Stimulated activated CD8-positive, alpha-beta memory T cell treated with anti-CD3 and anti-CD28 coated beads, Interleukin-2, amount 100 ng/mL, for 48 hours (primary cell): Measurements from ENCODE around the gene C19orf85.

ENCODE experiments used
- DNase-seq, 2 donors: peaks; one replicate each; pipeline ENCODE4 v3.0.0-alpha.2; 2020; ENCODE audit warnings: low read depth in 2 of 2

C19orf85 gene

DNA sequence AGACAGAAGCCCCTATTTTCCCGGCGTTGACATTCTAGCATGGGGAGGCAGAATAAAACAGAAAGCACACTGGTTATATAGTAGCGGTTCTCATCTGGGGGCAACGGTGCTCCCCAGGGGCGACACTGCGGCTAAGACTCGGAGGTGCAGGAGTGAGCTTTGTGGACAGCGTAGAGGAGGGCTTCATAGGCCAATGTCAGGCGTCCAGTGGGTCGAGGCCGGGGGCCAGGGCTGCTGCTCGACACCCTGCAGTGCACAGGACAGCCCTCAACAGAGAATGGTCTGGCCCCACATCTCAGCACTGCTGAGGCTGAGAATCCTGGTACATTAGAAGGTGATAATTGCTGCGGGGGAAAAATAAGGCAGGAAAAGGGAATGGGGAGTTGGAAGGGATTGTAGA, 13.4 kb upstream of the C19orf85 start:
- DNase-seq: no peak

DNA sequence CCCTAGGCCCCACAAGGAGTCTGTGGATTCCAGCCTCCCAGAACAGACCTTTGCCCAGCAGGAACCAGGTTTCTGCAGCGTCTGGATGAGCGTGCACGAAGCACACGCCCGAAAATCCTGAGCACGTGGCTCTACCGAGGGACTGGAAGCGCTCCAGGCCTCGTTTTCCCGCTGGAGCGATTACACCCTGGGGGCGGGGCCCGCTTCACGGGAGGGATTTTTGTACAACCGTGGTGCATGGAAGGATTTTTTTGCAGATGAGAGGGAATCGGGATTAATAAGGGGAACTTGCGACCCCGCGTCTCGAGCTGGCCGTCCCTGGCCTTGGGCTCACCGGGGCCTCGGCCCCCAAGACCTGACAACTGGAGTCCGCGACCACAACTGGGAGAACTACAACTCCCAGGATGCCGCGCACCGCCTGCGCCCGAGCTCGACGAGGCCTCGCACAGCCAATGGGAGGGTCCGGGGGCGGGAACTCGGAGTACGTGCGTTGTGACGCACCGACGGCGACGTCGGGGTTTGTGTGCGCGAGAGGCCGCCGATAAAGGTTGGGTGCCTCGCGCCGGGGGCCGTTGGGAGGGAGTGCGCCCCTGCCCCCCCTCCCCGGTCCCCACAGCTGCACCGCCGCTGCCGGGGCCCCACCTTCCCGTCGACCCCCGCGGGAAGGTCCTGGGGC, 11.7 kb upstream of the C19orf85 start, which contains the start of gene ZNF628:
TSS of gene ZNF628 (plus strand) at position 518 of the 676 bp plus-strand sequence. CDS start 3,294 bp downstream, outside the sequence.
- peak; percentile 96 to 98 for DNase-seq

DNA sequence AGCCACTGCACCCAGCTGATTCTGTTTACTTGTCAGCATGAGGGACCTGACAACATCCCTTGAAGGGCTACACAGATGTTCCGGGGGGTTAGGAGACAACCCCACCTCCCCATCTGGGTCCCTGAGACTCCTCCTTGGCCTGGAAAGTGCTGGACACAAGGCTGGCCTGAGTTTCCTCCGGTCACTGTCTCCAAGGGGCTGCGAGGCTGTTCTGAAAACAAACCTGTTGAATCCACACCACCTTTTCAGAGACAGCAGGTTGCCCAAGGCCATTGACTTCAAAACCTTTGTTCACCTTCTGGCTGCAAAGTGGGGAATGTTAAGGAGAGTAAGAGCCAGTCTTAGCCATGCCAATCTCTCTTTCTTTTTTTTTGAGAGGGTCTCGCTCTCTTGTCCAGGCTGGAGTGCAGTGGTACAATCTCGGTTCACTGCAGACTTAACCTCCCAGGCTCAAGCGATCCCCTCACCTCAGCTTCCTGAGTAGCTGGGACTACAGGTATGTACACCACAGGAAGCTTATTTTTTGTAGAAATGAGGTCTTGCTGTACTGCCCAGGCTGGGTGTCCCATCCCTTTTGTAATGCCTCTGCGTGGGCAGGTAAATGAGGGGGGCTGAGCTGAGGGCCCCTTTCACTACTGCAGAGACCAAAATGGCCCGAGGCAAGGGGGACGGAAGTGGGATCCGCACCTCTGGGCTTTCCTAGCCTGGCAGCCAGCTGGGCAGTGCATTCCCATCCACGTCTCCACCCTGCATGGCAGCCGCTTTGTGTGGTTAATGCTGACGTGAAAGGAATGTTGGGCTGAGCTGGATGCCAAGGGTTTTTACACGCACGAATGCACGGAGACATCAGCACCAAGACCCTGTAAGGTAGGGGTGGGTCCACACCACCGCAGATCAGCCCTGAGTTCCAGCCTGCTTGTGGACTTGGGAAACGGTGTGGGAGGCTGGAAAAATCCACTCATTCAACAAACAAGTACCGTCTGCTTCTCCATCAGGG, 10.0 kb upstream of the C19orf85 start:
- DNase-seq: no peak

DNA sequence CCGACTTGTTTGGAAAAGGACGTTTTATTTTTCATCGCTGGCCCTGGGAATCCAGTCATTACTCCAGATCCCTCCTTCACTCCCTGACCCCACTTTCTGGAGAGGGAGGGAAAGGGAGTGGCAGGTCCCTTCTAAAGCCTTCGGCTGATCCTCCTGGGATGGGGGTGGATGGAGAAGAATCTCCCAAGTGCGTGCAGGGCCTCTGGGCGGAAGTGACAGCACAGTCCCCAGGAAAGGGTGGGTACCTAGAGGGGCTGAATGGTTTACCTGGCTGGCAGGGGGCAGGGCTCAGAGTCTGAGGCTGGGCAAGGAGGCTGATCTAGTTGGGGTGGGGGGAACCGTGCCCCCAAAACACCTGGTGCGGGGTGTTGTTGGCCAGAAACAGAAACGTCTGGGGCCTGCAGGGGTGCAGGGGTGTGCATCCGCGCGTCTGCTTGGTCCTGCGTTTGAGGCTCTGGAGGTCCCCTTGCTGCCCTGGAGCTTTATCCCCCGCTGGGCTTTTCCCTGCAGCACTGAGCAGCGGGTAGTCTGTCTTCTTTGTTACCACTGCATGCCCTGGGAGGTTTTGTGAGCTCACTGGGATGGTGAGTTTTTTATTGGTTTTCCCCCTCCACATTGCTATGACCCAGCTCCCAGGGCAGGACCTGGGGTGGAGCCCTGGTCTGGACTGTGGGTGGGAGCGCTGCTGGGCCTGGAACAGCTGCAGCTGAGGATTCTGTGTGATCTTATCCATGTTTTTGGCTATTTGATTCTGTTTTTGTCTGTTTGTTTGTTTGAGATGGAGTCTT, 8.9 kb upstream of the C19orf85 start:
- DNase-seq: no peak

DNA sequence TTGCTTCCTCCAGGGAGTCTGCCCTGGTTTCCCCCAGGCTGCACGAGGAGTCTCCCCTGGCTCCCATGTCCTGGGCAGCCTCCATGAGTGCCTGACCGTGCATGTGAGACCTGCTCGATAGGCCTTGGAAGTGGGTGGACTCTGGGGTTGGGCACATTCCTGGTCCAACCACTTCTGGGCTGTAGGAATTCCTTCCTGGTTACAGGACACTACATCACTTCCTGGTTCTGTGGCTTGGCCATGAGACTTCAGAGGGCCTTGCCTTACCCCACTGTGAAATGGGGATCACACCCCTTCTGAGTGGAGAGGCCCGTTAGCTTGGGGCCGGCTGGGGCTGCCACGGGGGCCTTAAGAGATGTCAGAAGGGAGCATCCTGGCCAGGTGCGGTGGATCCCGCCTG, 7.9 kb upstream of the C19orf85 start:
- no peak for DNase-seq

DNA sequence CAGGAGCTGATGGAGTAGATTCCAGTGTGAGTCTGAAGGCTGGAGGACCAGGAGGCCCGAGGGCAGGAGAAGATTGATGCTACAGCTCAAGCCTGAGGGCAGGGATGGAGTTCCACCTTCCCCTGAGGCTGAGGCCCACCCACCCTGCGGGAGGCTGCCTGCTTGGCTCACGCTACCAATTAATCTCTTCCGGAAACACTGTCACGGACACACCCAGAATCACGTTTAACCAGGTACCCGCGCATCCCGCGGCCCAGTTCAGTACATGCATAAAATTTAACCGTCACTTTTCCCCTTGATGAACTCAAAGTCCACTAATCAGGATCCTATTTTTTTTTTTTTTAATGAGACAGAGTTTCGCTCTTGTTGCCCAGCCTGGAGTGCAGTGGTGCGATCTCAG, 6.7 kb upstream of the C19orf85 start:
- no peak for DNase-seq

DNA sequence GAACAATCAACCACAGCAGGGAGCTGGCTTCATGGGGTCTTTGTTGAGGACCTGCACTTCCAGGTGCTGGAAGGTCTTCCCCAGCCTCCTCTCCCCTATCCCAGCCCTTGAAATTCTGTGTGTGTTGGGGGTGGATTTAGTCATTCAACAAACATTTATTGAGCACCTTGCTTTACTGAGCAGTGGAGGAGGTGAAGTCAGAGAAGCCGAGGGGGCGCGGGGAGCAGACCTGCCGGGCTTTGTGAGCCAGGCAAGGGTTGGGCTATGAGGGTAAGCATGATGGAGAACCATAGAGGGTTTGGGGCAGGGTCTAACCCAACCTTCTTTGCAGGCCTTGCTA, 3.5 kb upstream of the C19orf85 start:
- DNase-seq: no peak

DNA sequence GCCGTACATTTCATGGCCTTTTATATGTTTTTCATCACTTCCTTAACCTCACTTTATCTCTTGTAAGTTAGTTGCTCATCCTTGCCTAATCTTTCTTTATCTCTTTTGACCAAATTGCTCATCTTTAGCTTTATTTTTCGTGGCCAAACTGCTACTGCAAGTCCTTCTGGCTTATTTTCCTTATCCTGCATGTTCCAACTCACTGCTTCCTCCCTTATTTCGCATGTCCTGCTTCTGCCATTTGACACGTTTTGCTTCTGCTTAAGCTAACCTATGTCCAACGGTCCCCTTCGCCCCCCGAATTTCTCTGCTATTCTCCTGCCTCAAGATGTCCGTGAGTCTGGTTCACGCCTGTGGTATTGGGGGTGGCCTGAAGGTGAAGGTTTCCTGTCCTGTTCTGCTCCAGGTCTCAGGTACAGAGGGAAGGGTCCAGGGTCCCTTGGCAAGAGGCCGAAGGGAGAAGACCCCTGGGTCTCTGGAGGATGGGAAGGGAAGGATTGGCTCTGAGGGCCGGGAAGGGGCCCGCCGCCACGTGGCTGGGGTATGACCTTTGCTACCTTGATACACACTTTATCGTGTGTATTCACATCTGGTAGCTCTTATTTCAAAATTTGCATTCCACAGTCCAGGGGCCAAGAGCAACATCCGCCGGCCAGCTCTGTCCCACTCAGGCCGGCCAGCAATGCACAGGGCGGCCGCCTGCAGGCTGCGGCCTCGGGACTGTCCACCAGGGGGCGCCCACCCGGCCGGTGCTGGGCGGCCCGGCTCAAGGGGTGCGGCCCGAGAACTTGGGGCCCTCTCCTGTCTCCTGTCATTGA, 2.9 kb upstream of the C19orf85 start:
- DNase-seq: peak; percentile 52 to 60

DNA sequence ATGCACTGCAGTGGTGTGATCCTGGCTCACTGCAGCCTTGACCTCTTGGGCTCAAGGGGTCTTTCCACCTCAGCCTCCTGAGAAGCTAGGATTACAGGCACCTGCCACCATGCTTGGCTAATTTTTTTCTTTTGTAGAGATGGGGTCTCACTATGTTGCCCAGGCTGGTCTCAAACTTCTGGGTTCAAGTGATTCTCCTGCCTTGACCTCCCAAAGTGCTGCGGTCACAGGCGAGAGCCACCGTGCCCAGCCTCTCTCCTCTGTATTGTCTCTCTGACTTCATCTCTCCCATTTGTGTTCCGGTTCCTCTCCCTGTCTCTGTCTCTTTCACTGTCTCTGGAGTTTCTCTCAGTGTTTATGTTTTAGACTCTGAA, 1.7 kb upstream of the C19orf85 start:
- no peak for DNase-seq

DNA sequence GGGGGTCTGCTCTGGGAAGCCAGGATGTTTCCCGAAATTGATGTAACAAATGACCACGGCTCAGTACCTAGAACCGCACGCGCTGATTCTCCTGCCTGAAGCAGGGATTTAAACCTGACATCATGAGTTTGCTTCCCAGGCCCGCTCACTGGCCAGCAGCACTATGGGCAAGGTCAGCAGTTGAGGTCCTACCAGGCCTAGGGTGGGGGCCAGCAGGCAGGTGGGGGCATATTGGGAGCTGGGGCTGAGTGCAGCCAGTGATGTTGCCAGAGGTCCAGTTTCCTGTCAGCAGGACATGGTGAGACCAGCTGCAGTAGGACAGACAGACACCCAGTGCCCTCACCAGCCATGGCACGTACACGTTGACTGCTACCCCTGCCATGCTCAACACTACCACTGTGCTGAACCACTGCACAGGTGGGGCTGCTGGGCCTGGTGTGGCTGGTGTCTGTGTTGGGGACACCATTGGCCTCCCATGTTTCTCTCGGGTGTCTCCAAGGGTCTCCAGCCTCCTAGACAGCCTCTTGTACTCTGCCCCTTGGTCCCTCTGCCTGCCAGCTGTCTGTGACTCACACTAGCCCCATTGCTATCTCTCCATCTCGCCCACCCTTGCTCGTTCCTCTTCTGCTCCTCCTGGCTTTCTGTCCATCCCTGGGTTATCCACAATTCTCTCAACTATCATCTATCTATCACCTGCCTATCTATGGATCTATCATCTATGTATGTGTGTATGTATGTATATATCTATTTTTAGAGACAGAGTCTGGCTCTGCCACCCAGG, 1.1 kb upstream of the C19orf85 start:
- DNase-seq: no peak

DNA sequence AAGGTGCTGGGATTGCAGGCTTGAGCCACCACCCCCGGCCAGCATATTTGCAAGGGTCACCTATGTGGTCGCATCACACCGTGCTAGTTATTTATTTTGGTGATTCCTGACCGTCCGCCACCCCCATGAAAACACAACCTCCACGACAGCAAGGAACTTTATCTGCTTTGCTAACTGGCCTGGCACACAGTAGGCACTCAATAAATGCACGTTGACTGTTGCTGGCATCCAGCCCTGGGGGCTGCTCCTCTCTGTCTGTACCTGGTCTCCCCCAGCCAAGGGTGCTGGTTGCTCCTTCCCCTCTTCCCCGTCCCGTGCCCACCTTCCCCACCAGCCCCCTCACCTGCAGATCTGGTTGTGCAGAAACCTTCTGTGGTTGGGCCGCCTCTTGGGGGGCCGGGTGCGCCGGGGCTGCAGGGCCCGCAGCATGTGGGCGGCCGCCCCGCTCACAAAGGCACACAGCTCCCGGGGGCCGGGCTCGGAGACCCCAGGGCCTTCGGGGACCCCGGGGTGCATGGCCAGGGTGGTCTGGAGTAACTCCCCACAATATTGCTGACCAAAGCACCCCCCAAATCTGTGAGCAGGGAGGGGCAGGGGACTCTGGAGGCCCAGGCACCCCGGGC, 401 bp downstream of the C19orf85 start:
- DNase-seq: no peak

DNA sequence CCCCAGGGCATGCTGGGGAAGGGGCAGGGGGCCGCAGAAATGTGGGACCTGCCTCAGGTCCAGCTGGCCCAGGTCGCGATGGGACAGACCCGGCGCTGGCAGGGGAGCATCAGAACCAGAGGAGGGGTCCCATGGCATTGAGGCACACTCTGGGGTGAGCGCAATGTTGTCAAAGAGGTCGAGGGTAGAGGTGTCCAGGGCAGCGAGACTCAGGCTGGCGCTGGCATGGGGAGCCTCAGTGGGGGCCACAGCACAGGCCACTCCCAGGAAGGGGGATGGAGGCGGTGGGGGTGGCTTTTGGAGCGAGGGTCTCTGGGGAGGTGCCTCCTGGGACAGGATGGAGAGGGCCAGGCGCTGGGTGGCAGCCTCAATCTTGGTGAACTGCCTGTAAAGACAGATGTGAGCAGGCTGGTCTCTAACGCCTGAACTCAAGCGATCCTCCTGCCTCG, 944 bp downstream of the C19orf85 start:
- DNase-seq: no peak

DNA sequence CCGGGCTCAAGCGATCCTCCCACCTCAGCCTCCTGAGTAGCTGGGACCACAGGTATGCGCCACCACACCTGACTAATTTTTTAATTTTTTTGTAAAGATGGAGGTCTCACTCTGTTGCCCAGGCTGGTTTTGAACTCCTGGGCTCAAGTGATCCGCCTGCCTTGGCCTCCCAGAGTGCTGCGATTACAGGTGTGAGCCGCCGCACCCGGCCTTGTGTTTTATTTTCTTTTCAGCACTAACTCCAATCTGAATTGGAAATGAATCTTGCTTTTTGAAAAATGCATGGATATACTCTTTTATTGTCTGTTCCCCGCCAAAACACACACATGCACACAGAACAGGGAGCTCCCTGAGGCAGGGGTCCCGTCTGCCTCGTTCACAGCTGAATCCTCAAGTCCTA, 1.8 kb downstream of the C19orf85 start:
- no peak for DNase-seq

DNA sequence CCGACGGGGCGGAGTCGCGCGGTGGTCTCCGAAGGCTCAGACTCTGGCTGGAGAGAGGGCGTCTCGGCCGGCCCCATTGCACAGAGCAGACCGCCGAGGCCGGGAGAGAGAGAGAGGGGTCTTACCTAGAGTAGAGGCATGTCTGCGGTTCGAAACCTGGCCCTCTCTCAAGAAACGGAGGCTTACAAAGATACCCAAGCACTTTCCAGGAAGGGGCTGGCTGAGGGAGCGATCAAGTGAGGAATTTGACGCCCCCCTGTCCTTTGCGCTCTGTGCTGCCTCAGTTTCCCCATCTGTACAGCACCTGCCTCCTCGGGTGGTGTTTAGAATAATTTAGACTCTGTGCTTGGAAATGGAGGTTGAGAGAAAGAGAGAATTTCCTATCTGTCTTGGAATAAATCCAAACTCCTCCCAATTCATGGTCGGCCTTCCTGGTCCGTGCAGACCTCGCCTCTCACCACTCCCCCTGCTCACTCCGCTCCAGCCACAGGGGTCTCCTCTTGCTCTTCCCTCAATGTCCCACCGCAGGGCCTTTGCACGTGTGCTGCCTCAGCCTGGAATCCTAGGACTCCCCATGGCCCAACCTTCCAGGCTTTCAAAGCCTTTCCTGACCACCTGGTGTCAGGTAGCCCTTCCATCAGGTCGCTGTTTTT, 2.5 kb downstream of the C19orf85 start:
- no peak for DNase-seq

DNA sequence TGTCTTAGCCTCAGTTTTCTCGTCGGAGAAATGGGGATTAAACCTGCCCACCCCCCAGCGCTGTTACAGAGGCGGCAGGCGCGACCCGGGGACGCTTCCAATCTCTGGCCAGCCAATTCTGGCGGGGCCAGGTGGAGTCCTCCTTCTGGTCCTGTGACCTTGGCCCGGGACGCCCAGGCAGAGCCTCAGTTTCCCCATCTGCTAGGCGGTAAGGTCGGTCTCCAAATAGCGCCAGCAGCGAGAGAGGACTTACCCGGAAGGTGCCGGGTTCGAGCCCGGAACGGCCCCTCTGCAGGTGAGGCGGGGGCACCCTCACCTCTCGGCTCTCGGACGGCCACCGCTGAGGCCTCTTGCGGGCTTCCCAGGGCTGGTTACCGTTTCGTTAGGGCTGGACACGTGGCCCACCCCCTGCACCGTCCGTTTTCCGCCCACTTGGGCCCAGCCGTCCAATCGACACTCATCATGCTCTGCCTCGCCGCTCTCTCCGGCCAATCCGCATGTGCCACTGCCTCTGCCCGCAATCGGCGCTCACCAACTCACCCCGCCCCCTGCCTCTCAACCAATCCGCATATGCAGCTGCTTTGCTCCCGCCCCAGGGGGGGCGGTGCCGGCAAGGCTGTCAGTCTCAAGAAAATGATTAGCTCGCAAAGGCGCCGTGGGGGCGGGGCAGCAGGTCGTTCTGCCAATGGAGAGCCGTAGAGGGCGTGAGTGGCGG, 3.1 kb downstream of the C19orf85 start, which contains the start of gene ISOC2:
TSS of gene ISOC2 (minus strand) at position 384 of the 715 bp plus-strand sequence. CDS start 5,156 bp downstream, outside the sequence.
- peak; percentile 100 for DNase-seq

DNA sequence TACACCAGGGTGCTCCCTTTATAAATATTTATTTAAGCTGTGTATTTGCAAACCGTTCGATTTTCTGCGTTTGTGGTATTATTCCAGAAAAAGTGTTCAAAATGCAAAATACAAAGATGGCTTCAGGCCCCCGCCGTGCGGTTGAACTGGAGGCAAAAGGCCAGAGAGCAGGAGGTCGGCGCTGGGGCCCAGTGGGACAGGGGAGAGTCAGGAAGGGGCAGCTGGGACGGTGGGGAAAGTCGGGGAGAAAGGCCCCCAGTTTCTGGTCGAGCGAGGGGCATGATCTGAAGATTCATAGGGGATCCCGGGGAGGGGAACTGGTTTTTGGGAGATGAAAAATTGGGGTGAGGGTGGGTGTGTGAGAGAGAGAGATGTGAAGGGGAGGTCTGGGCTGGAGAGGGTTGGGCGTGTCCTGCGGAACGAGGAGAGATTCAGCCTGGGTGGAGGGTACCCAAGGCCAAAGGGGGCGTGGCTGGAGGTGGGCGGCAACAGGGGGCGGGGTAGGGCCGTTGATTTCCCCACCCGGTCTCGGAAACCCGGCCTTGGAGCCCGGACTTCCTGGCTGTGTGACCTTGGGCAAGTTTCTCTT, 3.8 kb downstream of the C19orf85 start:
- DNase-seq: peak; percentile 35 to 46

DNA sequence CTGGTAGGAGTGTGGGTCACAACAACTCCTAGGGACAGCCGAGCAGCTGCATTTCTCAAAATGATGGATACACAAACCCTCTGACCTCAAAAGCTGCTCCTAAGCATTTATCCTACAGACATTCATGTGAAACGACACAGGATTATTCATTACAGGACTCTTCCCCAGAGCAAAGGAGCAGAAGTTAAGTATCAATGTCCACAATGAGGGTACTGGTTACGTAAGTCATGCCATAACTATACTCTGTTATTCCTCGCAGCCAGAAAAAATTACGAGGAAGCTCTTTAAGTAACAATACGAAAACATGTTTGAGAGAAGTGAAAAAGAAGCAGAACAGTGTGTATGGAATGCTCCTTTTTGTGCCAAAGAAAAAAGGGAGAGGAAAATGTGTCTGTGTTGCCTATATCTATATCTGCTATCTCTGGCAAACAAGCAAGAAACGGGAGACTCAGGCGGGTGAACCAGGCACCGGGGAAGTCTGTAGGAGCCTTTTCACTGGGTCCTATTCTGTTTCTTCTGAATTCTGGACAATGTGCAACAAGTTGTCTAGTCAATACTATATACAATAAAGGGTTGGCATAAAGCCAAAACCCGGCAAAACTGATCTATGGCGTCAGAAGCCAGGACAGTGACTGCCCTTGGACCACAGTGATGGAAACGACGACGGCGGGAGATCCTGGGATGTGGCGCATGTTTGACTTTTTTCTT, 4.4 kb downstream of the C19orf85 start:
- DNase-seq: no peak

DNA sequence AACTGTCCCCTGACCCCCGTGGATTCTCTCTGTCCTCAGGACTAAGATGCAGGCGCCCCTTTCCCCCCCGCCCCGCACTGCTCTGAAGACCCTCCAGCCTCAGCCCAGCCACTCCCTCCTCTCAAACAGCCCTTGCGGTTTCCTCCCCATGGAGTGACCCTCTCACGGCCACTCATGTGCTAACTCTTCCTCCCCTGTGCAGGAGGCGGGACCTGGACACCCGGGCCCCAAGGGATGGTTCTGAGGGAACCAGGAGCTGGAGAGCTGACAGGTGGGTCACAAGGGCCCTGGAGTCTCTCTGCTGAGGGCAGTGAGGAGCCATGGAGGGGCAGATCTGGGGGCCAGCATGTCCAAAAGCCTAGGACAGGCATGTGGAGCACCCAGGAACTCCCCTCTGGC, 5.0 kb downstream of the C19orf85 start:
- DNase-seq: no peak
